K562 (cell line): ENCODE data around the gene UBA52.

ENCODE experiments used
- CTCF ChIP-seq, 3 experiments: IDR thresholded peaks in 2 of 3; conservative IDR thresholded peaks in 1 of 3; 2 replicates each; pipeline ENCODE4 v1.5.1; 2011 to 2012; ENCODE audit warnings: low read length in 3 of 3, mild to moderate bottlenecking in 3 of 3, control low read depth in 2 of 3, improper control_type of control experiment in 1 of 3, inconsistent platforms in 1 of 3, low read depth in 1 of 3, mixed read lengths in 1 of 3, moderate library complexity in 1 of 3; ENCODE audit not compliant: insufficient read depth in 2 of 3
- EZH2 ChIP-seq: IDR thresholded peaks from 2 replicates; pipeline ENCODE4 v1.6.1; 2012; ENCODE audit warnings: low read depth, mild to moderate bottlenecking, inconsistent platforms, low read length, borderline replicate concordance
- FOXK2 ChIP-seq, 2 experiments: fragments of 450-650 bp; IDR thresholded peaks in 1 of 2; conservative IDR thresholded peaks in 1 of 2; 2 replicates each; pipeline ENCODE4 v1.6.1; 2016; ENCODE audit warnings: low read depth in 2 of 2, mild to moderate bottlenecking in 1 of 2
- MEF2D ChIP-seq: conservative IDR thresholded peaks from 2 replicates; pipeline ENCODE4 v1.6.1; 2016; ENCODE audit warnings: low read depth, missing genetic modification characterization, missing compliant biosample characterization
- RBFOX2 ChIP-seq: fragments of 200-400 bp; formaldehyde crosslinking; IDR thresholded peaks from 2 replicates; pipeline ENCODE4 v1.6.1; 2017; ENCODE audit warnings: low read depth, mild to moderate bottlenecking, low read length, moderate library complexity
- SIN3A ChIP-seq, 2 experiments: fragments of 150-350 bp in 1 of 2; IDR thresholded peaks; 2 replicates each; pipeline ENCODE4 v1.6.1; 2011 to 2016; ENCODE audit warnings: borderline replicate concordance in 2 of 2, low read depth in 2 of 2, low read length in 2 of 2, mild to moderate bottlenecking in 2 of 2, moderate library complexity in 2 of 2; ENCODE audit not compliant: control insufficient read depth in 1 of 2
- SIX5 ChIP-seq, 2 experiments: IDR thresholded peaks; 2 replicates each; pipeline ENCODE4 v1.6.1; 2011; ENCODE audit warnings: low read length in 2 of 2, borderline replicate concordance in 1 of 2, low read depth in 1 of 2, mild to moderate bottlenecking in 1 of 2, moderate library complexity in 1 of 2; ENCODE audit not compliant: insufficient read depth in 1 of 2
- TEAD4 ChIP-seq, 2 experiments: sonication (generic) in 1 of 2; formaldehyde crosslinking in 1 of 2; IDR thresholded peaks; 2 replicates each; pipeline versions ENCODE4 v1.6.1 to v1.8.0; 2012 to 2022; ENCODE audit warnings: borderline replicate concordance in 1 of 2, inconsistent platforms in 1 of 2, low read length in 1 of 2, mild to moderate bottlenecking in 1 of 2, missing genetic modification reagents in 1 of 2
- USF2 ChIP-seq: sonication (generic); formaldehyde crosslinking; IDR thresholded peaks from 2 replicates; pipeline ENCODE4 v1.5.0; 2020; ENCODE audit warnings: missing genetic modification reagents
- ZBTB5 ChIP-seq: fragments of 450-650 bp; IDR thresholded peaks from 2 replicates; pipeline ENCODE4 v1.6.1; 2017; ENCODE audit warnings: antibody characterized with exemption
- ZC3H4 ChIP-seq: sonication (generic); formaldehyde crosslinking; IDR thresholded peaks from 2 replicates; pipeline ENCODE4 v1.9.0; 2021; ENCODE audit warnings: missing genetic modification reagents, borderline replicate concordance
- ZFP36 ChIP-seq: fragments of 150-350 bp; IDR thresholded peaks from 2 replicates; pipeline ENCODE4 v1.6.1; 2018; ENCODE audit warnings: low read length, low read depth; ENCODE audit not compliant: partially characterized antibody
- ZNF445 ChIP-seq: fragments of 250-450 bp; sonication (Bioruptor Pico); IDR thresholded peaks from 2 replicates; pipeline ENCODE4 v1.4.0; 2020; ENCODE audit warnings: low read depth, mild to moderate bottlenecking, moderate library complexity

- no peak for TF ChIP-seq ZFP36
- TF ChIP-seq FOXK2 (conservative IDR thresholded peaks at IDR 0.05 in 1 of 2, IDR thresholded peaks at IDR 0.05 in 1 of 2; ENCODE audit: low read depth in 2 of 2) = no peak
- TF ChIP-seq CTCF (IDR thresholded peaks at IDR 0.05 in 2 of 3, conservative IDR thresholded peaks at IDR 0.05 in 1 of 3; ENCODE audit: insufficient read depth in 2 of 3, low read depth in 1 of 3, low read length in 3 of 3) = no peak
- no peak for TF ChIP-seq SIN3A (IDR thresholded peaks at IDR 0.05; ENCODE audit: borderline replicate concordance in 2 of 2, control insufficient read depth in 1 of 2, low read depth in 2 of 2, low read length in 2 of 2)
- TF ChIP-seq MEF2D = no peak
- no peak for TF ChIP-seq ZC3H4 (CRISPR knock-in tag)
- no peak for TF ChIP-seq EZH2
- TF ChIP-seq SIX5 (IDR thresholded peaks at IDR 0.05; ENCODE audit: borderline replicate concordance in 1 of 2, insufficient read depth in 1 of 2, low read depth in 1 of 2, low read length in 2 of 2) = no peak
- no peak for TF ChIP-seq ZBTB5
- TF ChIP-seq RBFOX2 = no peak
- no peak for TF ChIP-seq TEAD4 (IDR thresholded peaks at IDR 0.05; ENCODE audit: low read length)
- TF ChIP-seq TEAD4 (CRISPR knock-in tag; IDR thresholded peaks at IDR 0.05; ENCODE audit: borderline replicate concordance) = no peak
- no peak for TF ChIP-seq ZNF445 (CRISPR knock-in tag)
- TF ChIP-seq USF2 (CRISPR knock-in tag) = no peak
Observed at GRCh38 chr19:18610245-18610555, 38.5 kb downstream of the UBA52 start.
